ENCODE measurements around the gene GPC3.
"Not testable (repeated sequence)": the region's sequence is repeated elsewhere in the genome, so short reads cannot be mapped to it uniquely, and the experiment has no call there.

Gene GPC3

DNA sequence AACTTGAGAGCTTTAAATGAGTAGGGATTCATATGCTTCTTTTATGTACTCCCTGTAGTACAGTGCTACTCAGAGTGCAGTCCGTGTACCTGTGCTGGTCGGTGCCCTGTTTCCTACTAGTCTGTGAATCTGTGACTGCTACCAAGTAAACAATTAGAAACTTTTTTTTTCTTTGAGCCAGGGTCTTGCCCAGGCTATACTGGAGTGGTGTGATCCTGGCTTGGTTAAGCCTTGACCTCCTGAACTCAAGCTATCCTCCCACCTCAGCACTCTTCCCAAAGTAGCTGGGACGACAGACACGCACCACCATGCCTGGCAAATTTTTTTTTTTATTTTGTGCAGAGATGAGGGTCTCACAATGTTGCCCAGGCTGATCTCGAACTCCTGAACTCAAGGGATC is 6.4 kb upstream of the GPC3 start:
- TF ChIP-seq SP1 (IDR thresholded peaks at IDR 0.05), result no peak
- TF ChIP-seq, protein P1, sequence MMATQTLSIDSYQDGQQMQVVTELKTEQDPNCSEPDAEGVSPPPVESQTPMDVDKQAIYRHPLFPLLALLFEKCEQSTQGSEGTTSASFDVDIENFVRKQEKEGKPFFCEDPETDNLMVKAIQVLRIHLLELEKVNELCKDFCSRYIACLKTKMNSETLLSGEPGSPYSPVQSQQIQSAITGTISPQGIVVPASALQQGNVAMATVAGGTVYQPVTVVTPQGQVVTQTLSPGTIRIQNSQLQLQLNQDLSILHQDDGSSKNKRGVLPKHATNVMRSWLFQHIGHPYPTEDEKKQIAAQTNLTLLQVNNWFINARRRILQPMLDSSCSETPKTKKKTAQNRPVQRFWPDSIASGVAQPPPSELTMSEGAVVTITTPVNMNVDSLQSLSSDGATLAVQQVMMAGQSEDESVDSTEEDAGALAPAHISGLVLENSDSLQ (IDR thresholded peaks at IDR 0.05), result no peak
- no peak for TF ChIP-seq ELF4 (IDR thresholded peaks at IDR 0.05)
- TF ChIP-seq SUZ12 (IDR thresholded peaks at IDR 0.05), result no peak
- CTCF ChIA-PET, result interaction anchor here (1.8 kb wide), 1 partner anchor 199 kb away, joined by 4 read pairs; no protein-coding TSS in a partner anchor
- DNase-seq (ENCODE audit: extremely low spot score), result no peak
- POLR2A ChIA-PET, result no interaction called here

DNA sequence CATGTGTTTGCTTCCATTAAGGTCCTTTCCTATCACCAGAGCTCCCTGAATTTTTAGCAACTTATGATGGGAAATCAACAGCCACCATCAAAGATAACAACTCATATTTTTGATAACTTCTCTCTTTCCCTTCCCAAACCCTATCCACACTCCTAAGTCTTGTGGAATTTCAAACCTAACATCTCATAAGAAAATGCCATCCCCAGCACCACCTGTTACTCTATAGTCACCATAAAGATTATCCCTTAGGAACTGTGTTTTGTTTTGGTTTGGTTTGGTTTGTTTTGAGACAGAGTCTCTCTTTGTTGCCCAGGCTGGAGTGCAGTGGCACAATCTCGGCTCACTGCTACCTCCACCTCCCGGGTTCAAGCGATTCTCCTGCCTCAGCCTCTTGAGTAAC is 5.7 kb upstream of the GPC3 start:
- CTCF ChIA-PET; POLR2A ChIA-PET; DNase-seq (ENCODE audit: extremely low spot score): not testable (repeated sequence)

DNA sequence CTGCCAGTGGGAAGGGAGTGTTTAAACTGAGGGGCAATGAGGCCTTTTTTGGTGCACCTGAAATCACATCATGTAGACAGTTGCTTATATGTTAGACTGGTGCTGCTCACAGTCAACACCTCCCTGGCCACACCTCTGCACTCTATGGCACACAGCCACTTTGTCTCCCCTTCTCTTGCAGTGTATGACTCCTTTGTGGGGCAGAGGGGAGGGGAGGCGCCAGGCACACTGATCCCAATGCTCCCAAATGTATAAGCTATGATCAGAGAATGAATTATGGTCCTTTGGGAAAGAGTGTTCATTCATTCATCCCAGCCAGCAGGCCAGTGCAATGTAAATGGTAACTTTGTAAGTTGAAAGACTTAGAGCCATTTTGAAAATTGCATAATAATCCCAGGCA is 4.6 kb upstream of the GPC3 start:
- CTCF ChIA-PET, result interaction anchor here (2.1 kb wide), 1 partner anchor 36 kb away, joined by 7 read pairs; no protein-coding TSS in a partner anchor
- TF ChIP-seq FOXK2 (IDR thresholded peaks at IDR 0.05) (no peak), FOXM1 (IDR thresholded peaks at IDR 0.05; ENCODE audit: borderline replicate concordance) (no peak), L3MBTL2 (conservative IDR thresholded peaks at IDR 0.05) (no peak)
- POLR2A ChIA-PET, result interaction anchor here (0.6 to 2.4 kb wide), 4 partner anchors 9 to 132 kb away, joined by 3 to 10 read pairs (median 4); no protein-coding TSS in a partner anchor
- no peak for DNase-seq (ENCODE audit: extremely low spot score)

DNA sequence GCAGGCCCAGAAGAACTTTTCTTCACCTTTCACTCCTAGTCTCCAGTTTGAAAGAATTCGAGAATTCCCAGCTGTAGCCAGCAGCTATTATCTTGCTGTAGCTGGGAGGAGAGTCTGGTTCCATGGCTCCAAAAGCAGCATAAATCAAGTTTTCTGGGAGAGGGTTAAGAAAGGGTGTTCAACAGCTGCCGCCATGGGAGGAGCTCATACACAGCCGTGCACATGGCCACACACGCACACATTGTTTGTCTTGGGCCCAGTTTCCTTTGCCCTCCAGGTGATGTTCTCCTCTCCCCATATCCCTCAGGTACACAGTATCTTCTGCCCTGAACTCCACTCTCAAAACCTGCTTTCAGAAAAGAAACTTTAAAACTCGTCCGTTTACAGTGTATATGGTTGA is 4.1 kb upstream of the GPC3 start:
- CTCF ChIA-PET, result interaction anchor here (2.1 kb wide), 1 partner anchor 37 kb away, joined by 7 read pairs; no protein-coding TSS in a partner anchor
- no peak for TF ChIP-seq FOXK2 (IDR thresholded peaks at IDR 0.05)
- TF ChIP-seq FOXM1 (IDR thresholded peaks at IDR 0.05; ENCODE audit: borderline replicate concordance), result no peak
- no peak for TF ChIP-seq ARNT (IDR thresholded peaks at IDR 0.05)
- no peak for TF ChIP-seq FOXA1 (IDR thresholded peaks at IDR 0.05)
- TF ChIP-seq CTBP1 (IDR thresholded peaks at IDR 0.05; ENCODE audit: borderline replicate concordance), result no peak
- no peak for TF ChIP-seq SUZ12 (IDR thresholded peaks at IDR 0.05)
- TF ChIP-seq NFRKB (IDR thresholded peaks at IDR 0.05), result no peak
- no peak for TF ChIP-seq ELF4 (IDR thresholded peaks at IDR 0.05)
- no peak for TF ChIP-seq L3MBTL2 (conservative IDR thresholded peaks at IDR 0.05)
- no peak for TF ChIP-seq SP1 (IDR thresholded peaks at IDR 0.05)
- TF ChIP-seq HDGF (IDR thresholded peaks at IDR 0.05; ENCODE audit: borderline replicate concordance), result no peak
- no peak for TF ChIP-seq BHLHE40 (IDR thresholded peaks at IDR 0.05; ENCODE audit: borderline replicate concordance)
- TF ChIP-seq, protein P1 (IDR thresholded peaks at IDR 0.05), result no peak
- no peak for TF ChIP-seq TARDBP (IDR thresholded peaks at IDR 0.05)
- TF ChIP-seq ZNF384 (IDR thresholded peaks at IDR 0.05), result no peak
- TF ChIP-seq LEF1 (IDR thresholded peaks at IDR 0.05; ENCODE audit: borderline replicate concordance), result no peak
- POLR2A ChIA-PET, result interaction anchor here (0.6 to 2.4 kb wide), 4 partner anchors 10 to 131 kb away, joined by 3 to 10 read pairs (median 4); no protein-coding TSS in a partner anchor
- DNase-seq (ENCODE audit: extremely low spot score), result no peak

DNA sequence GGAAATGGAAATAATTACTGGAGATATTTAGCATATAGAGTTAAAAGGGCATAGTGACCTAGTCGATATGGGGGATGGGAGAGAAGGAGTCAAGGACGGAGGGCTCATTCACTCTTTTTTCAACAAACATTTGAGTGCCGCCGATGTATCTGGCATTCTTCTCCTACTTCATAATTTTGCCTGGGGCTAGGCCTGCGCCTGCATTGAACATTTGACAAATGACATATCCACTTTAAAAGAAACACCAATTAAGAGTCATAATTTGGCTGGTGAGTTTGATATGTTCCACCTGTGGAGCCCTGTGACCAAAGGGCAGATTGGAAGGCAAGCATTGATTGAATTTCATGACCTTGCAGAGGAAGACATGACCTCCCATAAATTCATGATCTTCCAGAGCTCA is 2.6 kb upstream of the GPC3 start:
- no peak for DNase-seq (ENCODE audit: extremely low spot score)
- ChIA-PET POLR2A (no interaction called here), CTCF (no interaction called here)
- TF ChIP-seq FOXK2 (IDR thresholded peaks at IDR 0.05), result no peak
- peak; percentile 49; the same call in 1 of the 2 replicates for TF ChIP-seq CTBP1 (IDR thresholded peaks at IDR 0.05; ENCODE audit: borderline replicate concordance)
- TF ChIP-seq, protein P1 (IDR thresholded peaks at IDR 0.05), result peak; percentile 53; the same call in 1 of the 2 replicates

DNA sequence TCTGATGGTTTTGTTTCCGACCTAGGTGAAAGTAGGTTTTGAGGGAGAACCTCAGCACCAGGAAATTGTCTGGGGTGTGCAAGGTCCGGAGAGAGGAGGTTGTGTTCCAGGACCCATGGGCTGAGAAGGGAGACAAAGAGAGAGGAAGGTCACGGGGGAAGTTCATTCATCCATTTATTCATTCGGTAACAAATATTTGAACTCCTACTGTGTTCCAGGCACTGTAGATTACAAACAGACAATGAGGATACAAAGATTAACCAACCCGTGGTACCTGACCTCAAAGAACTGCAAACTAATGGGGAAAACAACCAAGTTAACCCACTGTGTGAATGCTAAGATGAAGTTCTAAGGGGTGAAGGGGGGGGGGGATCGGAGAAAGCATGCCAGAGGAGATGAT is 1.8 kb upstream of the GPC3 start:
- DNase-seq (ENCODE audit: extremely low spot score), result no peak
- CTCF ChIA-PET, result no interaction called here
- POLR2A ChIA-PET, result no interaction called here
- TF ChIP-seq FOXA1 (IDR thresholded peaks at IDR 0.05) (no peak), L3MBTL2 (conservative IDR thresholded peaks at IDR 0.05) (no peak), LEF1 (IDR thresholded peaks at IDR 0.05; ENCODE audit: borderline replicate concordance) (no peak), FOXK2 (IDR thresholded peaks at IDR 0.05) (no peak)

DNA sequence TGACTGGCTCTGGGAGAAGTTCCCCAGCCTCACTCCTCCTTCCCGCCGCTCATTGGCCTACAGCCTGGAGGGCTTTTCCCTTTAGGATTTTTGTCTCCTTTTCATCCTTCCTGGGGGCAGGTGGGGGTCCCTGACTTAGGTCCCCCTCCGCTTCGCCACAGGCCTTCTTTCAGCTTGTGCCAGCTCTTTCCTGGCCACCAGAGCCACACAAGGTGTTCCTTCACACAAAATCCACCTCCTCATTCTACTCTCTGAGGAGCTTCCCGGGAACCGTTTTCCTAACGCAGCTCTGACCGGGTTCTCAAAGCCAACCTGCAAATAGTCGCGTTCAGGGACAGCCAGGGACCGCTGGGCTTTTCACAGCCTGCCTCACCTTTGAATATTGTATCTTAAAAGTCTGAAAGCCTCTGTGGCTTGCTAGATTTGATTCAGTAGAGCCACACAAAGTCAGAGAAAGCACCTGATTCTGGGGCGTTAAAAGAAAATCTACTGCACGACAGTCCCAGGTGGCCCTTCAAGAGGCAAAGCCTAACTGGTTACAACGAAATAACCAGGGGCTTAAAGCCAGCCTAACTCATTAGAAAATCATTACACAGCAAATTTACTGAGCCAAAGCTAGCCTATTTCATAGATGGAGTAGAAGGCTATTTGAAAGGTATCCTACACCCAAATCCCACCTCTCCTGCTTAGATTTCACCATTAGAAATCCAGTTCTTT is 731 bp upstream of the GPC3 start:
- no peak for TF ChIP-seq FOXA1 (IDR thresholded peaks at IDR 0.05)
- TF ChIP-seq, protein P1 (IDR thresholded peaks at IDR 0.05), result 0 out of 2 replicates have a peak, but pooled peaks have one; percentile 24
- TF ChIP-seq ZNF384 (IDR thresholded peaks at IDR 0.05), result no peak
- POLR2A ChIA-PET, result interaction anchor here (0.7 kb wide), 1 partner anchor 382 kb away, joined by 3 read pairs; no protein-coding TSS in a partner anchor
- CTCF ChIA-PET, result interaction anchor here (0.6 to 1.4 kb wide), 4 partner anchors 13 to 41 kb away, joined by 3 to 8 read pairs (median 3); no protein-coding TSS in a partner anchor
- DNase-seq (ENCODE audit: extremely low spot score), result no peak

Data from HEK293T (cell line).